IPS-18c (cell line): ENCODE measurements around the gene IQSEC2.
A peak's percentile ranks its signal among the peaks of the same experiment; 100 is the strongest.

Experiments used
- H3K4me3 ChIP-seq: 2 replicates; pipeline ENCODE4 v1.7.0; 2013; ENCODE audit warnings: low read depth, mild to moderate bottlenecking, low read length, moderate library complexity; ENCODE audit not compliant: insufficient read depth
- H3K9me3 ChIP-seq: one replicate; pipeline ENCODE4 v1.6.1; 2013; ENCODE audit warnings: mild to moderate bottlenecking, low read length, moderate library complexity; ENCODE audit not compliant: control insufficient read depth, insufficient read depth

Gene IQSEC2

GRCh38 chrX:53281321-53281822 is at the start of gene IQSEC2:
Gene IQSEC2 (minus strand): TSS chrX:53281584.
- no peak within 1 kb of the TSS; the same call in 1 of the 2 replicates for H3K4me3 ChIP-seq

GRCh38 chrX:53330331-53330730 is 48.9 kb upstream of the IQSEC2 start:
- H3K9me3 ChIP-seq, result no peaks in the 10 kb centered on the region

More at GRCh38 chrX:53281321-53281822, at the start of gene IQSEC2:
- H3K9me3 ChIP-seq, result peaks cover 3% of the 10 kb centered on the region

GRCh38 chrX:53324803-53325202 is 43.4 kb upstream of the IQSEC2 start:
- no peaks in the 10 kb centered on the region for H3K9me3 ChIP-seq
- H3K4me3 ChIP-seq, result no peak overlapping the region

More at GRCh38 chrX:53330331-53330730, 48.9 kb upstream of the IQSEC2 start:
- H3K4me3 ChIP-seq, result no peak overlapping the region

GRCh38 chrX:53324085-53324484 is 42.7 kb upstream of the IQSEC2 start:
- H3K4me3 ChIP-seq, result no peak overlapping the region
- no peaks in the 10 kb centered on the region for H3K9me3 ChIP-seq

GRCh38 chrX:53323196-53323595 is 41.8 kb upstream of the IQSEC2 start:
- H3K9me3 ChIP-seq, result no peaks in the 10 kb centered on the region
- H3K4me3 ChIP-seq, result no peak overlapping the region

GRCh38 chrX:53321943-53322497 is 40.6 kb upstream of the IQSEC2 start:
- Histone ChIP-seq H3K9me3 (no peaks in the 10 kb centered on the region), H3K4me3 (no peak overlapping the region)

GRCh38 chrX:53321230-53321942 is 40.0 kb upstream of the IQSEC2 start:
- peak overlapping the region; percentile 57; the same call in 1 of the 2 replicates for H3K4me3 ChIP-seq
- H3K9me3 ChIP-seq, result no peaks in the 10 kb centered on the region

- Histone ChIP-seq H3K4me3 (peak overlapping the region; percentile 57), H3K9me3 (no peaks in the 10 kb centered on the region)
These were observed 39.3 kb upstream of the IQSEC2 start for GRCh38 chrX:53320543-53321229.

GRCh38 chrX:53319614-53320542 is 38.5 kb upstream of the IQSEC2 start:
- Histone ChIP-seq H3K9me3 (no peaks in the 10 kb centered on the region), H3K4me3 (peak overlapping the region; percentile 57)

- Histone ChIP-seq H3K9me3 (no peaks in the 10 kb centered on the region), H3K4me3 (peak overlapping the region; percentile 34)
These were observed 37.5 kb upstream of the IQSEC2 start for GRCh38 chrX:53318766-53319353.

GRCh38 chrX:53317365-53318069 is 36.1 kb upstream of the IQSEC2 start:
- H3K9me3 ChIP-seq, result no peaks in the 10 kb centered on the region
- no peak overlapping the region for H3K4me3 ChIP-seq

GRCh38 chrX:53316860-53317237 is 35.5 kb upstream of the IQSEC2 start:
- H3K4me3 ChIP-seq, result no peak overlapping the region
- no peaks in the 10 kb centered on the region for H3K9me3 ChIP-seq

- no peak overlapping the region for H3K4me3 ChIP-seq
- H3K9me3 ChIP-seq, result no peaks in the 10 kb centered on the region
These were observed 34.9 kb upstream of the IQSEC2 start for GRCh38 chrX:53316111-53316859.

GRCh38 chrX:53313728-53314105 is 32.3 kb upstream of the IQSEC2 start:
- Histone ChIP-seq H3K9me3 (no peaks in the 10 kb centered on the region), H3K4me3 (no peak overlapping the region)

- Histone ChIP-seq H3K4me3 (no peak overlapping the region), H3K9me3 (no peaks in the 10 kb centered on the region)
These were observed 31.8 kb upstream of the IQSEC2 start for GRCh38 chrX:53312946-53313727.
